Cardiac fibroblast (primary cell): ENCODE measurements around the gene OR10G8.

Experiments used
- DNase-seq, 2 donors: peaks; one replicate each; pipeline versions ENCODE4 v3.0.0 to v3.0.0-alpha.2; 2010; ENCODE audit warnings: low read depth in 2 of 2
- H3K4me3 ChIP-seq, 2 donors: replicated peaks in 1 of 2; 1 replicate in 1 of 2; 2 replicates in 1 of 2; pipeline ENCODE4 v1.5.1; 2011; ENCODE audit warnings: low read depth in 2 of 2, low read length in 2 of 2, mild to moderate bottlenecking in 2 of 2, moderate library complexity in 1 of 2
- TF ChIP-seq, protein P1 (sequence below): IDR thresholded peaks from one replicate; pipeline ENCODE4 v1.5.1; 2011; ENCODE audit warnings: low read depth, mild to moderate bottlenecking, low read length, inconsistent platforms

The OR10G8 gene

DNA sequence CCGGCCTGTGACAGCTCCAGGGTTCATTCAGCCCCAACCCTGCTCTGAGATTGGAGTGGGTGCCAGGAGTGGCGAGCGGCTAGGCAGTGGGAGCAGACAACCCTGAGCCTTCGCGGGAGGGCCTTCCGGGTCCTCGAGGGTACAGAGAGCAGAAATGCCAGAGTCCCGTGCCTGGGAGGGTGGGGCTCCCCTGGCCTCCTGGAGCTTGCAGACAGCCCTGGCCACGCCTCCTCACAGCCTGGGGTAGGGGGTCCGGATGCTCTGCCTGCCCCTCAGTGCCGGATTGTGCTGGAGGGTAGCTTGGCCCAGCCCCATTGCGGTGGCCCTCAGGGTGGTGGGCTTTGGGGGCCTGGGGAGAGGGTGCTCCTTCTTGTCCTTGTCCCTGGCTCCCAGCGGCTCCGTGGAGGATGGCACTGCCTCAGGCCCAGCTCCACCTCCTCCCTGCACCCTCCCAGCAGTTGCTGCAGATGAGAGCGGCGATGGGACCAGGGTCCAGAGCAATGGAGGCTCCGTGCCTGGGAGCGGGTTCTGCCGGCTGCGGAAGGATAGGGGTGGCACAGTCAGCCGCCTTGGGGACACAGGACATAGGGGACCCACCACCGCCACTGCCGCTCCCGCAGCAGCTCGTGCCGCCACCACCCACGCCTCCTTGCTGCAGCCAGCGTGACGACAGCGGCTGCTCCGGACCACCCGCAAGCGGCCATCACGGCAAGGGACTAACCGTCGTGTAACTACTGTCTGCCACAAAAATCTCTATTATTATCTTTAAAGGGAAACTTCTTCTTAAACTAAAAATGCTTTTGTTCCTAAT is 49.4 kb downstream of the OR10G8 start:
- no peak for DNase-seq
- TF ChIP-seq, protein P1, sequence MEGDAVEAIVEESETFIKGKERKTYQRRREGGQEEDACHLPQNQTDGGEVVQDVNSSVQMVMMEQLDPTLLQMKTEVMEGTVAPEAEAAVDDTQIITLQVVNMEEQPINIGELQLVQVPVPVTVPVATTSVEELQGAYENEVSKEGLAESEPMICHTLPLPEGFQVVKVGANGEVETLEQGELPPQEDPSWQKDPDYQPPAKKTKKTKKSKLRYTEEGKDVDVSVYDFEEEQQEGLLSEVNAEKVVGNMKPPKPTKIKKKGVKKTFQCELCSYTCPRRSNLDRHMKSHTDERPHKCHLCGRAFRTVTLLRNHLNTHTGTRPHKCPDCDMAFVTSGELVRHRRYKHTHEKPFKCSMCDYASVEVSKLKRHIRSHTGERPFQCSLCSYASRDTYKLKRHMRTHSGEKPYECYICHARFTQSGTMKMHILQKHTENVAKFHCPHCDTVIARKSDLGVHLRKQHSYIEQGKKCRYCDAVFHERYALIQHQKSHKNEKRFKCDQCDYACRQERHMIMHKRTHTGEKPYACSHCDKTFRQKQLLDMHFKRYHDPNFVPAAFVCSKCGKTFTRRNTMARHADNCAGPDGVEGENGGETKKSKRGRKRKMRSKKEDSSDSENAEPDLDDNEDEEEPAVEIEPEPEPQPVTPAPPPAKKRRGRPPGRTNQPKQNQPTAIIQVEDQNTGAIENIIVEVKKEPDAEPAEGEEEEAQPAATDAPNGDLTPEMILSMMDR: no peak
- H3K4me3 ChIP-seq: peak overlapping the region; percentile 44 to 60

DNA sequence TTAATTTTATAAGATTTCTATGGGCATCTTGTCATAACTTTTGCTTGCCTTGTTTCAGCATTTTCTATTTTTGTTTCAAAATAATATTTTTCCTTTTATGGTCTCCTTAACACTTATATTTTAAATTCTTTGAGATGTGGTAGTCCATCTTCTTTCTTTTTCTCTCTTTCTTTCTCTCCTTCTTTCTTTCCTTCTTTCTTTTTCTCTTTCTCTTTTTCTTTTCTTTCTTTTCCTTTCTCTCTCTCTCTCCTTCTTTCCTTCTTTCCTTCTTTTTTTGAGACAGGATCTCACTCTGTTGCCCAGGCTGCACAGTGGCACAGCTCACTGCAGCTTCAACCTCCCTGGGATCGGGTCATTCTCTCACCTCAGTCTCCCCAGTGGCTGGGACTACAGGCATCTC is 50.7 kb downstream of the OR10G8 start:
- TF ChIP-seq, protein P1: no peak
- no peak for DNase-seq
- no peak overlapping the region for H3K4me3 ChIP-seq

DNA sequence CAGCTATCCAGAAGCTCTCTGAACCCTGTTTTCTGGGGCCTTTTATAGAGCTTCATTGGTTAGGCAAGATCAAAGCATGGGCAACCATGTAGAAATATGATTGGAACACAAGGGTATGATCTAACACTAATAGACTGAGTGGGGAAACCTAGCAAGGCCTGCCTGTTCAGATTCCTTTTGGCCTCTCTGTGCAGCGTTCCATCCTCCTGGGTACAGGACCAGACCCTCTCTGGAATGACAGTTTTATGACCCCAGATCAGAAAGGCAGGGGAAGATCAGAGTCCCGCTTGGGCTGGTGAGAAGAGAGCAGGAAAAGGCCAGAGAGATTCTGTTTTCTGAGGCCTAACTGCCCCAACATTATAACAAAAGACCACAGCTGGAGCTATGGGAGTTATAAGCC is 52.0 kb downstream of the OR10G8 start:
- no peak for DNase-seq
- no peak overlapping the region for H3K4me3 ChIP-seq
- TF ChIP-seq, protein P1: no peak

DNA sequence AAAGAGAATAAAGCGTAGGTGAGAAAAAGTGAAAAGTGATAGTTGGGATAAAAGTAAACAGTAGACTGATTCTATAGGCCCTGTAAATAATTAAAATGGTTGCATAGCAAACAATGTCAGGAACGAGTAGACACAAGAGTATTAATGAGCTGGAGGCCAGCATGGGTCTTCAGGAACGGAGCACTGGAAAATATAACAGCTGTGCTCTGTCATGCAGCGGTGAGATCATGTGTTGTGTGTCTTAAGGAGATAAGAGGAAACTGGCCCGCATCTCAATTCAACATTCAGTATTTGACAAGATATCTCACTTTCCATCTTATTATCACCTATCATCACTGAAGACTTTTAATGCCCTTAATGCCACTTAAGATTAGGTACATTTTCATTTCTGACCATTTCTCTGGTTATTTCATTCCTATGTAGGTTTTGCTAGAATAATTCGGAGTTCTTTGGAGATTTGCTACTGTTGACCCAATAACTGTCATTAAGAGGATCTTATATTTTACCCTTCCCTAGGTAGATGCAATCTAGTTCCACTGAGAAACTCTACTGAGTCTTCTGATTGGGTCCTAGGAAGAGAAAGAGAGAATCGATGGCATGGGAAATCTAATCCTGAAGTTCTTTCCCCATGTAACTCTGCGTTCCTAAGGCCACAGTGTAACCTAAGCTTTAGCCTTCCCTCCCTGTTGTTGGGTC is 53.2 kb downstream of the OR10G8 start:
- TF ChIP-seq, protein P1: no peak
- H3K4me3 ChIP-seq: no peak overlapping the region
- DNase-seq: no peak
